AG09319 (cell line): ENCODE measurements around the gene RAPGEF6.

Experiments used
- DNase-seq: peaks from one replicate; pipeline ENCODE4 v3.0.0-alpha.2; 2010; ENCODE audit warnings: low read depth; ENCODE audit errors: extremely low read depth
- TF ChIP-seq, protein P1 (sequence below): IDR thresholded peaks from 2 replicates; pipeline ENCODE4 v1.5.1; 2011; ENCODE audit warnings: low read depth, mild to moderate bottlenecking, inconsistent platforms, low read length, moderate library complexity

Gene RAPGEF6

DNA sequence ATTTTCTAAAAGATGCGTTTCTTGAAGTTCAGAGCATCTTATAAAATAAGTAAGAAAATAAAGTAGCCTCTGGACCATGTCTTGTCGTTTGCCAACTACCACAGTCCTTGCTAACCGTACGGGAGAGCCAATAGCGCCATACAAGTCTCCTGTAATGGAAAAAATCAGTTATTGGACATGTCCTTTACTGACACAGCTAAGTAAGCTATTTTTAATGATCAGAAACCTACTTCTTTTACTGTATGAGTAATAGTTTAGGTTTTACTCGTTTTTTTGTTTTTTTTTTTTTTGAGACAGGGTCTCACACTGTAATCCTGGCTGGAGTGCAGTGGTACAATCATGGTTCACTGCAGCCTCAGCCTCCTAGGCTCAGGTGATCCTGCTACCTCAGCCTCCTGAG is 37.7 kb upstream of the RAPGEF6 start:
- no peak for DNase-seq
- TF ChIP-seq, protein P1, sequence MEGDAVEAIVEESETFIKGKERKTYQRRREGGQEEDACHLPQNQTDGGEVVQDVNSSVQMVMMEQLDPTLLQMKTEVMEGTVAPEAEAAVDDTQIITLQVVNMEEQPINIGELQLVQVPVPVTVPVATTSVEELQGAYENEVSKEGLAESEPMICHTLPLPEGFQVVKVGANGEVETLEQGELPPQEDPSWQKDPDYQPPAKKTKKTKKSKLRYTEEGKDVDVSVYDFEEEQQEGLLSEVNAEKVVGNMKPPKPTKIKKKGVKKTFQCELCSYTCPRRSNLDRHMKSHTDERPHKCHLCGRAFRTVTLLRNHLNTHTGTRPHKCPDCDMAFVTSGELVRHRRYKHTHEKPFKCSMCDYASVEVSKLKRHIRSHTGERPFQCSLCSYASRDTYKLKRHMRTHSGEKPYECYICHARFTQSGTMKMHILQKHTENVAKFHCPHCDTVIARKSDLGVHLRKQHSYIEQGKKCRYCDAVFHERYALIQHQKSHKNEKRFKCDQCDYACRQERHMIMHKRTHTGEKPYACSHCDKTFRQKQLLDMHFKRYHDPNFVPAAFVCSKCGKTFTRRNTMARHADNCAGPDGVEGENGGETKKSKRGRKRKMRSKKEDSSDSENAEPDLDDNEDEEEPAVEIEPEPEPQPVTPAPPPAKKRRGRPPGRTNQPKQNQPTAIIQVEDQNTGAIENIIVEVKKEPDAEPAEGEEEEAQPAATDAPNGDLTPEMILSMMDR, result no peak

DNA sequence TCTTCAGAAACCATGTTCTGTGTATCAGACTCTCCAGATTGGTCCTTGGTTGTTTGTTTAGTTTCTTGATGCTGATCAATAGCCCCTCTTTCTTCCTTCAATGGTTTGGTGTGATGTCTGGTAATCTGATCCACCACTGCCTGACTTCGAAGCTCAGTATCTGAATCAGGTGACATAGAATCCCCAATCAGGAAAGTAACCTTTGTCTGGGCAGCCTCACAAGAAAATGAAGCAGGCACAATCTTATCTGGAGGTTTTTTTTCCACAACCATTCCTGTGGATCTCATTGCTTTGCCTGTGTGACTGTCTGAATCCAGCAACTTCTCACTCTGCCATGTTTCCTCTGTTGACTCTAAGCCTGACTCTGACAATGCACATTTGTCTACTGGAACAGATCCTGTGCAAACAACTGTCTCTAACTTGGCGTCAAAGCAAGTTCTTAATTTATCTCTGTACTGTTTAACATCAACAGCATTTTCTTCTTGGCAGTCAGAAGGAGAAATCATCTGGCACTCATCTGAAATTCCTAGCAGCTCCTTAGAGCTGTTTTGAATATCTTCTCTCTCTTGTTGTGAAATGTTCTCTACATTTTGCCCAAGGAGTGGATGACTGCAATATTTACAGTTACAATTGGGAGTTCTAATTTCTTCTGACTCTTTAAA is 37.1 kb upstream of the RAPGEF6 start:
- DNase-seq, result peak; percentile 63
- TF ChIP-seq, protein P1, result no peak

DNA sequence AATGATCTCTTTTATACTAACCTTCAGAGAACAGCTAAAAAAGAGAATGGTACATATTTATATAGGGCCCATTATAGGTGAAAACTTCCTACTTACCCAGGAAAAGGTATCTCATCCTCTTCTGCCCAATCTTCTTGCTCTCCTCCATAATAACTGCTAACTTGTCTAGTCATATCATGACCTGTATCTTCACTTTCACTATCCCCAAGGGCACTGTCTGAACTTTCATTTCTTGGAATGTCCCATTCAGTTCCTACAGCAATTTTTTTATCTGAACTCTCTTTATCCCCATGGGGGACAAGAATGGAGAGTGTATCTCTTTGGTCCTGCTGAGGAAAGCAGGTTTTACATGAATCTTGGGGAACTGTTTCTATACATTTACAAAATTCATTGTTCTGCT is 36.4 kb upstream of the RAPGEF6 start:
- no peak for DNase-seq
- TF ChIP-seq, protein P1, result no peak

DNA sequence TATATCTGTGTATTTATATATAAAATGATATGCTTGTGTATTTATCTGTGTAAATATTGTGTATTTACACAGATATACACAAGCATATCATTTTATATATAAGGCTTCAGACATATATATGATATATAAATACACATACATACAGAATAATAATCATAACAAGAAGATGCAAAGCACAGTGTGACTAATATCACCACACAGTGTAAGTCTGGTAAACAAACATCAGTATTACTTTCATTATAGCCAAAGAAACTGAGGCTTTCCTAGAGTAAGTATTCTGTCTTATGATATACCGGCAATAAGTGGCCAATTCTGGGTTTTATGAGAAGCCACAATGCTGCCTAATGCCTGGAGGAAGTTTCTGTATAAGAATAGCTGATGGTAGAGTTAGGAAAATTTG is 29.9 kb upstream of the RAPGEF6 start:
- TF ChIP-seq, protein P1, result no peak
- DNase-seq, result no peak

DNA sequence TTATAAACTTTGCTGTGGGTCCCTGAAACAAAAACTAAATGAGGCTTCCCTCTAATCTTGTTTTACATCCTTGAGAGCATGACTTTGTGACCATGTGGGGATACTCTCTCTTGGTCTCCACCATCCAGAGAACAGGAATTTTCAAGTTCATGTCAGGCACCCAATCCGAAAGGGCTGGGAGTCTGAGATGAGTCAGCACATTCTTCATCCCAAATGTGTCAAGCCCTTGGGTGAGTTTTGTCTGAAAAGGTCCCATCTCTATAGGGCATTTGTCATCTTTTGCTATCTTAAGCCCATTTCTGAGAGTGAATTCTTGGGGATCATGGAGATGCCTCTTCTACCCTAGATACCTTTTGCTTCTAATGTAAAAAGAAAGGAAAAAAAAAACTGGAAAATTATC is 26.9 kb upstream of the RAPGEF6 start:
- TF ChIP-seq, protein P1, result no peak

DNA sequence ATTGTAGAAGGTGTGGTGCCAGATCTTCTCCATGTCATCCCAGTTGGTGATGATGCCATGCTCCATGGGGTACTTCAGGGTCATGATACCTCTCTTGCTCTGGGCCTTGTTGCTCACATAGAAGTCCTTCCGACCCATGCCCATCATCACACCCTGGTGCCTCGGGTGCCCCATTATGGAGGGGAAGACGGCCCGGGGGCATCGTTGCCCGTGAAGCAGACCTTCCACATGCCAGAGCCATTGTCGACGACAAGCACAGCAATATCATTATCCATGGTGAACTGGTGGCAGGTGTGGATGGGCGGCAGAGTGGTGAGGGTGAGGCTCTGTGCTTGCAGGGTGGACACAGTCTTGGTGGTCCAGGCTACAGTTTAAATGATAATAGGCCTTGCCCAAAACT is 24.8 kb upstream of the RAPGEF6 start:
- TF ChIP-seq, protein P1, result no peak

More for the DNA sequence above, 26.9 kb upstream of the RAPGEF6 start:
- DNase-seq, result no peak

DNA sequence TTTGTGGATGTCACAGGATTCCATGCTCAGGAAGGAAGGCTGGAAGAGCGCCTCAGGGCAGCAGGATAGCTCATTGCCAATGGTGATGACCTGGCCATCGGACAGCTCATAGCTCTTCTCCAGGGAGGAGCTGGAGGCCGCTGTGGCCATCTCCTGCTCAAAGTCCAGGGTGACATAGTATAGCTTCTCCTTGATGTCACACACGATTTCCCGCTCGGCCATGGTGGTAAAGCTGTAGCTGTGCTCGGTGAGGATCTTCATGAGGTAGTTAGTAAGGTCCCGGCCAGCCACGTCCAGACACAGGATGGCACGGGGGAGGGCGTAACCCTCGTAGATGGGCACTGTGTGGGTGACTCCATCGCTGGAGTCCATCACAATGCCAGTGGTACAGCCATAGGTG is 24.3 kb upstream of the RAPGEF6 start:
- DNase-seq, result no peak
- TF ChIP-seq, protein P1, result no peak

More for the DNA sequence above, 24.8 kb upstream of the RAPGEF6 start:
- no peak for DNase-seq
